PC-9 (cell line): Measurements from ENCODE around the gene MCUB. TPM values are rescaled to one million over a fixed set of nuclear protein-coding genes. Genes with fewer than 3 reads are reported as not detected.

Source experiments
- BruUV-seq: library from RNA; stranded (reverse); fragments of 400-500 nt; replicated peaks from 2 replicates; lab custom pipeline; 2021; lab: Mats Ljungman, UMichigan
- CTCF ChIA-PET: fragments of 300-600 bp; sonication (Branson Sonifier 250); formaldehyde crosslinking; loops from one replicate; lab custom pipeline; 2022; ENCODE audit warnings: antibody characterized with exemption; lab: Charles Lee
- POLR2A ChIA-PET: fragments of 300-600 bp; sonication (Branson Sonifier 250); formaldehyde crosslinking; loops from one replicate; lab custom pipeline; 2022; ENCODE audit warnings: antibody characterized with exemption; ENCODE audit not compliant: unreplicated experiment; lab: Charles Lee
- DNase-seq, 2 experiments: peaks; one replicate each; pipeline versions ENCODE4 v3.0.0 to v3.0.0-alpha.2; 2015 to 2022; ENCODE audit warnings: mixed read lengths in 1 of 2
- H2AFZ ChIP-seq: fragments of 200-600 bp; sonication (generic); 2 replicates; pipeline ENCODE4 v1.8.1; 2017; ENCODE audit warnings: antibody characterized with exemption
- H3F3A ChIP-seq: fragments of 200-600 bp; sonication (generic); 2 replicates; pipeline ENCODE4 v1.8.1; 2017; ENCODE audit warnings: antibody characterized with exemption, mild to moderate bottlenecking, low read depth; ENCODE audit not compliant: insufficient read depth
- H3K27ac ChIP-seq: fragments of 200-600 bp; sonication (generic); 2 replicates; pipeline ENCODE4 v1.6.1; 2016; ENCODE audit warnings: mixed run types
- H3K27me3 ChIP-seq: fragments of 200-600 bp; sonication (generic); 2 replicates; pipeline ENCODE4 v1.6.1; 2016; ENCODE audit warnings: low read depth, mixed run types; ENCODE audit not compliant: insufficient read depth
- H3K36me3 ChIP-seq: fragments of 200-600 bp; sonication (generic); 2 replicates; pipeline ENCODE4 v1.6.1; 2016; ENCODE audit warnings: low read depth, mixed run types
- H3K4me1 ChIP-seq: fragments of 200-600 bp; sonication (generic); replicated peaks from 2 replicates; pipeline ENCODE4 v1.6.1; 2016; ENCODE audit warnings: mixed run types; ENCODE audit not compliant: insufficient read depth
- H3K4me2 ChIP-seq: fragments of 200-600 bp; sonication (generic); 2 replicates; pipeline ENCODE4 v1.6.1; 2017; ENCODE audit warnings: mixed run types
- H3K4me3 ChIP-seq: fragments of 200-600 bp; sonication (generic); 2 replicates; pipeline ENCODE4 v1.6.1; 2016; ENCODE audit warnings: mixed run types
- H3K79me2 ChIP-seq: fragments of 200-600 bp; sonication (generic); 2 replicates; pipeline ENCODE4 v1.6.1; 2017; ENCODE audit warnings: low read depth, mixed run types
- H3K9me2 ChIP-seq: fragments of 200-600 bp; sonication (generic); 2 replicates; pipeline ENCODE4 v1.8.1; 2017; ENCODE audit warnings: mild to moderate bottlenecking; ENCODE audit not compliant: insufficient read depth
- H3K9me3 ChIP-seq: fragments of 200-600 bp; sonication (generic); 2 replicates; pipeline ENCODE4 v1.8.1; 2016; ENCODE audit warnings: low read depth; ENCODE audit not compliant: insufficient read depth
- H4K20me1 ChIP-seq: fragments of 200-600 bp; sonication (generic); 2 replicates; pipeline ENCODE4 v1.8.1; 2017; ENCODE audit not compliant: insufficient read depth
- EZH2 ChIP-seq: fragments of 200-600 bp; sonication (generic); IDR thresholded peaks from 2 replicates; pipeline ENCODE4 v1.8.0; 2017; ENCODE audit warnings: antibody characterized with exemption, low read depth
- intact Hi-C: fragments of 100-400 bp; cut with micrococcal nuclease; formaldehyde crosslinking; loops from one replicate; pipeline ENCODE4 v1.10.0; 2022; ENCODE audit not compliant: unreplicated experiment
- total RNA-seq: library from RNA; stranded (reverse); gene quantifications from 2 replicates; pipeline ENCODE4 v1.2.3, GENCODE V29; 2021
- TF ChIP-seq, protein P1 (sequence below): fragments of 200-600 bp; sonication (generic); conservative IDR thresholded peaks from 2 replicates; pipeline ENCODE4 v1.6.1; 2017; ENCODE audit warnings: mixed run types, antibody characterized with exemption, mild to moderate bottlenecking, moderate library complexity

MCUB gene
- total RNA-seq, 1 experiment from 2014 or later: 15.4 TPM

- intact Hi-C loops: no loop called here
- ChIA-PET POLR2A (no interaction called here), CTCF (no interaction called here)
- BruUV-seq: no TSS peak
- Histone ChIP-seq H4K20me1 (no peaks in the 10 kb centered on the region), H3K9me2 (no peaks in the 10 kb centered on the region), H2AFZ (no peak overlapping the region), H3K27me3 (no peaks in the 10 kb centered on the region), H3K4me3 (no peak overlapping the region), H3K4me2 (no peak overlapping the region), H3K27ac (no peak overlapping the region), H3K36me3 (no peaks in the 10 kb centered on the region), H3K4me1 (no peaks in the 10 kb centered on the region), H3F3A (no peaks in the 10 kb centered on the region), H3K9me3 (no peaks in the 10 kb centered on the region), H3K79me2 (no peaks in the 10 kb centered on the region)
- DNase-seq: no peak
- TF ChIP-seq, protein P1, sequence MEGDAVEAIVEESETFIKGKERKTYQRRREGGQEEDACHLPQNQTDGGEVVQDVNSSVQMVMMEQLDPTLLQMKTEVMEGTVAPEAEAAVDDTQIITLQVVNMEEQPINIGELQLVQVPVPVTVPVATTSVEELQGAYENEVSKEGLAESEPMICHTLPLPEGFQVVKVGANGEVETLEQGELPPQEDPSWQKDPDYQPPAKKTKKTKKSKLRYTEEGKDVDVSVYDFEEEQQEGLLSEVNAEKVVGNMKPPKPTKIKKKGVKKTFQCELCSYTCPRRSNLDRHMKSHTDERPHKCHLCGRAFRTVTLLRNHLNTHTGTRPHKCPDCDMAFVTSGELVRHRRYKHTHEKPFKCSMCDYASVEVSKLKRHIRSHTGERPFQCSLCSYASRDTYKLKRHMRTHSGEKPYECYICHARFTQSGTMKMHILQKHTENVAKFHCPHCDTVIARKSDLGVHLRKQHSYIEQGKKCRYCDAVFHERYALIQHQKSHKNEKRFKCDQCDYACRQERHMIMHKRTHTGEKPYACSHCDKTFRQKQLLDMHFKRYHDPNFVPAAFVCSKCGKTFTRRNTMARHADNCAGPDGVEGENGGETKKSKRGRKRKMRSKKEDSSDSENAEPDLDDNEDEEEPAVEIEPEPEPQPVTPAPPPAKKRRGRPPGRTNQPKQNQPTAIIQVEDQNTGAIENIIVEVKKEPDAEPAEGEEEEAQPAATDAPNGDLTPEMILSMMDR: no peak
- TF ChIP-seq EZH2: no peak
Observed at GRCh38 chr4:109690690-109691410, 130.8 kb downstream of the MCUB start.

GRCh38 chr4:109691411-109691920 lies 131.4 kb downstream of the MCUB start:
- DNase-seq: no peak
- Histone ChIP-seq H3K9me3 (no peaks in the 10 kb centered on the region), H3K79me2 (no peaks in the 10 kb centered on the region), H3K4me1 (no peaks in the 10 kb centered on the region), H3F3A (no peaks in the 10 kb centered on the region), H2AFZ (no peak overlapping the region), H3K27ac (no peak overlapping the region), H3K36me3 (no peaks in the 10 kb centered on the region), H3K4me2 (no peak overlapping the region), H3K4me3 (no peak overlapping the region), H3K27me3 (no peaks in the 10 kb centered on the region), H3K9me2 (no peaks in the 10 kb centered on the region), H4K20me1 (no peaks in the 10 kb centered on the region)
- intact Hi-C loops: no loop called here
- no peak for TF ChIP-seq EZH2
- TF ChIP-seq, protein P1: no peak
- CTCF ChIA-PET: no interaction called here
- no TSS peak for BruUV-seq
- POLR2A ChIA-PET: no interaction called here

- H3F3A ChIP-seq: peaks cover 8% of the 10 kb centered on the region
- no peak overlapping the region for H3K27ac ChIP-seq
- ChIA-PET CTCF (no interaction called here), POLR2A (no interaction called here)
- H3K9me3 ChIP-seq: no peaks in the 10 kb centered on the region
- H3K4me3 ChIP-seq: no peak overlapping the region
- BruUV-seq: no TSS peak
- no peaks in the 10 kb centered on the region for H3K79me2 ChIP-seq
- H3K9me2 ChIP-seq: no peaks in the 10 kb centered on the region
- no peak overlapping the region for H2AFZ ChIP-seq
- intact Hi-C loops: no loop called here
- H3K4me2 ChIP-seq: no peak overlapping the region
- no peak for DNase-seq
- no peaks in the 10 kb centered on the region for H3K36me3 ChIP-seq
- TF ChIP-seq, protein P1: no peak
- TF ChIP-seq EZH2: no peak
- H4K20me1 ChIP-seq: no peaks in the 10 kb centered on the region
- H3K4me1 ChIP-seq: peaks cover 9% of the 10 kb centered on the region; the same call in 1 of the 2 replicates
- H3K27me3 ChIP-seq: no peaks in the 10 kb centered on the region
Observed at GRCh38 chr4:109698656-109699055, 138.6 kb downstream of the MCUB start.
